K562 (cell line): ENCODE data around the gene LCA5. TPM values are rescaled to one million over a fixed set of nuclear protein-coding genes. Genes with fewer than 3 reads are reported as not detected.

Source experiments
- ATAC-seq: fragments of 200-7000 bp; cut with Tn5 transposase; 3 replicates; pipeline ENCODE4 v1.9.1; 2020; ENCODE audit warnings: moderate library complexity
- BruUV-seq: library from RNA; stranded (reverse); fragments of 400-500 nt; replicated peaks from 2 replicates; lab custom pipeline; 2021; lab: Mats Ljungman, UMichigan
- CTCF ChIA-PET: fragments of 300-600 bp; formaldehyde crosslinking; extraction: SDS; loops from one replicate; lab custom pipeline; 2021; ENCODE audit warnings: low intra/inter-chr PET ratio; lab: Yijun Ruan, JAX
- POLR2A ChIA-PET: fragments of 300-600, 350-650 bp; sonication (Branson Sonifier 250); formaldehyde crosslinking; extraction: SDS; loops from one replicate; lab custom pipeline; 2021; ENCODE audit warnings: antibody characterized with exemption, inconsistent platforms; lab: Yijun Ruan, JAX
- DNase-seq, 4 experiments: peaks; one replicate each; pipeline versions ENCODE4 v3.0.0 to v3.0.0-alpha.2; 2011 to 2018; ENCODE audit warnings: low spot score in 3 of 4, mixed read lengths in 3 of 4; ENCODE audit errors: extremely low read depth in 1 of 4
- FAIRE-seq: peaks from 2 replicates; lab custom pipeline; 2011; peaks lifted over from hg19 to GRCh38; lab: Jason Lieb, UNC
- H2AFZ ChIP-seq: 2 replicates; pipeline ENCODE4 v1.6.0; 2011; ENCODE audit warnings: low read depth, low read length, control low read depth, inconsistent platforms
- H3K27ac ChIP-seq: fragments of 200-600 bp; 3 replicates; pipeline ENCODE4 v1.8.0; 2011; ENCODE audit warnings: low read depth, mild to moderate bottlenecking, control low read depth, inconsistent platforms, low read length, moderate library complexity, mixed read lengths; ENCODE audit errors: extremely low read depth
- H3K27me3 ChIP-seq, 2 experiments: fragments of 300-600 bp in 1 of 2; 2 replicates in 1 of 2; 3 replicates in 1 of 2; pipeline versions ENCODE4 v1.6.0 to v1.8.0; 2011; ENCODE audit warnings: inconsistent platforms in 2 of 2, low read length in 2 of 2, mild to moderate bottlenecking in 1 of 2, mixed read lengths in 1 of 2, moderate library complexity in 1 of 2; ENCODE audit not compliant: control insufficient read depth in 2 of 2, insufficient read depth in 2 of 2
- H3K36me3 ChIP-seq: fragments of 300-600 bp; 3 replicates; pipeline ENCODE4 v1.8.0; 2011; ENCODE audit warnings: mild to moderate bottlenecking, low read length, inconsistent platforms; ENCODE audit not compliant: control insufficient read depth, insufficient read depth
- H3K4me1 ChIP-seq, 2 experiments: fragments of 200-600 bp in 1 of 2; replicated peaks in 1 of 2; 2 replicates in 1 of 2; 3 replicates in 1 of 2; pipeline versions ENCODE4 v1.5.1 to v1.8.0; 2011; ENCODE audit warnings: inconsistent platforms in 2 of 2, low read length in 2 of 2, mild to moderate bottlenecking in 1 of 2, mixed read lengths in 1 of 2, moderate library complexity in 1 of 2; ENCODE audit not compliant: control insufficient read depth in 2 of 2, insufficient read depth in 2 of 2
- H3K4me2 ChIP-seq: 2 replicates; pipeline ENCODE4 v1.6.1; 2011; ENCODE audit warnings: low read length, control low read depth, inconsistent platforms, mixed read lengths; ENCODE audit not compliant: insufficient read depth
- H3K4me3 ChIP-seq: fragments of 200-600 bp; sonication (generic), shearing (Covaris generic); 2 replicates; pipeline ENCODE4 v1.5.1; 2016; ENCODE audit warnings: control low read depth, inconsistent platforms
- H3K79me2 ChIP-seq: fragments of 200-600 bp; 3 replicates; pipeline ENCODE4 v1.8.0; 2011; ENCODE audit warnings: low read length, inconsistent platforms; ENCODE audit not compliant: control insufficient read depth, insufficient read depth
- H3K9ac ChIP-seq, 2 experiments: 2 replicates each; pipeline versions ENCODE4 v1.6.0 to v1.6.1; 2011; ENCODE audit warnings: low read depth in 2 of 2, low read length in 2 of 2, control low read depth in 1 of 2, inconsistent platforms in 1 of 2, mild to moderate bottlenecking in 1 of 2, mixed read lengths in 1 of 2; ENCODE audit not compliant: insufficient read depth in 1 of 2
- H3K9me1 ChIP-seq: one replicate; pipeline ENCODE4 v1.6.0; 2011; ENCODE audit warnings: inconsistent platforms, mild to moderate bottlenecking, low read length, moderate library complexity; ENCODE audit not compliant: control insufficient read depth, insufficient read depth
- H3K9me3 ChIP-seq: replicated peaks from 2 replicates; pipeline ENCODE4 v1.5.1; 2011; ENCODE audit warnings: low read depth, low read length, inconsistent platforms; ENCODE audit not compliant: control insufficient read depth, insufficient read depth
- H4K20me1 ChIP-seq: replicated peaks from 2 replicates; pipeline ENCODE4 v1.6.1; 2011; ENCODE audit warnings: low read length, inconsistent platforms, mixed read lengths; ENCODE audit not compliant: control insufficient read depth, insufficient read depth
- DNMT1 ChIP-seq: fragments of 450-650 bp; IDR thresholded peaks from 2 replicates; pipeline ENCODE4 v1.6.1; 2016; ENCODE audit warnings: antibody characterized with exemption, mild to moderate bottlenecking
- EP300 ChIP-seq: IDR thresholded peaks from 2 replicates; pipeline ENCODE4 v1.6.1; 2012; ENCODE audit warnings: low read length, improper control_type of control experiment
- FOSL1 ChIP-seq: fragments of 200-800 bp; sonication (Bioruptor generic); conservative IDR thresholded peaks from 2 replicates; pipeline ENCODE4 v1.6.1; 2016; ENCODE audit warnings: missing genetic modification characterization, missing compliant biosample characterization
- HINFP ChIP-seq: fragments of 450-650 bp; conservative IDR thresholded peaks from 2 replicates; pipeline ENCODE4 v1.6.1; 2016; ENCODE audit warnings: missing genetic modification characterization, low read depth, mild to moderate bottlenecking, control low read depth, missing compliant biosample characterization
- KLF10 ChIP-seq: fragments of 250-450 bp; sonication (Bioruptor Pico); IDR thresholded peaks from 2 replicates; pipeline ENCODE4 v1.6.1; 2021; ENCODE audit warnings: matching md5 sums
- PCBP1 ChIP-seq: fragments of 200-400 bp; formaldehyde crosslinking; IDR thresholded peaks from 2 replicates; pipeline ENCODE4 v1.6.1; 2018; ENCODE audit warnings: mild to moderate bottlenecking, low read depth, low read length; ENCODE audit not compliant: poor library complexity, severe bottlenecking
- PHTF2 ChIP-seq: fragments of 250-450 bp; sonication (Bioruptor Pico); IDR thresholded peaks from 2 replicates; pipeline ENCODE4 v1.5.0; 2021; ENCODE audit warnings: mild to moderate bottlenecking
- POLR2AphosphoS5 ChIP-seq: IDR thresholded peaks from 2 replicates; pipeline ENCODE4 v1.6.1; 2011; ENCODE audit warnings: mild to moderate bottlenecking, low read depth, low read length, moderate library complexity; ENCODE audit not compliant: control insufficient read depth, insufficient read depth
- POLR2G ChIP-seq: fragments of 200-400 bp; formaldehyde crosslinking; IDR thresholded peaks from 2 replicates; pipeline ENCODE4 v1.6.1; 2017; ENCODE audit warnings: low read depth, mild to moderate bottlenecking, antibody characterized with exemption, low read length, moderate library complexity
- RNF219 ChIP-seq: fragments of 250-450 bp; sonication (Bioruptor Pico); IDR thresholded peaks from 2 replicates; pipeline ENCODE4 v1.5.0; 2022; ENCODE audit warnings: mild to moderate bottlenecking
- SP2 ChIP-seq: IDR thresholded peaks from 2 replicates; pipeline ENCODE4 v1.6.1; 2011; ENCODE audit warnings: mild to moderate bottlenecking, low read depth, low read length, moderate library complexity; ENCODE audit not compliant: poor library complexity, severe bottlenecking; ENCODE audit errors: extremely low read depth
- SRSF3 ChIP-seq: fragments of 200-400 bp; formaldehyde crosslinking; IDR thresholded peaks from 2 replicates; pipeline ENCODE4 v1.6.1; 2016; ENCODE audit warnings: mild to moderate bottlenecking, low read length, moderate library complexity; ENCODE audit not compliant: insufficient read depth
- SRSF9 ChIP-seq: fragments of 200-400 bp; formaldehyde crosslinking; IDR thresholded peaks from 2 replicates; pipeline ENCODE4 v1.6.1; 2017; ENCODE audit warnings: low read depth, low read length, borderline replicate concordance
- WHSC1 ChIP-seq: IDR thresholded peaks from one replicate; pipeline ENCODE4 v1.6.1; 2012; ENCODE audit warnings: low read length, control low read depth, inconsistent platforms
- ZEB2 ChIP-seq: fragments of 450-650 bp; IDR thresholded peaks from 2 replicates; pipeline ENCODE4 v1.6.1; 2016
- ZNF324 ChIP-seq: fragments of 250-450 bp; sonication (Bioruptor Pico); IDR thresholded peaks from 2 replicates; pipeline ENCODE4 v1.4.0; 2020; ENCODE audit warnings: mild to moderate bottlenecking
- ZNF431 ChIP-seq: sonication (generic); formaldehyde crosslinking; IDR thresholded peaks from 2 replicates; pipeline ENCODE4 v1.8.0; 2022; ENCODE audit warnings: mild to moderate bottlenecking, missing genetic modification reagents
- ZNF584 ChIP-seq: fragments of 200-800 bp; sonication (Bioruptor generic); IDR thresholded peaks from 2 replicates; pipeline ENCODE4 v1.6.1; 2016; ENCODE audit warnings: low read depth, mild to moderate bottlenecking, missing genetic modification characterization, missing compliant biosample characterization
- ZNF79 ChIP-seq: fragments of 250-450 bp; sonication (Bioruptor Pico); IDR thresholded peaks from 2 replicates; pipeline ENCODE4 v1.4.0; 2020; ENCODE audit warnings: low read depth, mild to moderate bottlenecking, moderate library complexity
- WGBS: fragments of 100-300 bp; shearing (Covaris generic); methylation state at CpG from one replicate; pipeline ENCODE4 v1.1.6; 2016; ENCODE audit warnings: low coverage, mixed read lengths; ENCODE audit not compliant: insufficient coverage; ENCODE audit errors: missing lambda C conversion rate; 5-methylcytosine and 5-hydroxymethylcytosine counted together
- in situ Hi-C: fragments of 300-500 bp; cut with MboI; formaldehyde crosslinking; loops from 4 replicates; pipeline ENCODE4 v1.15.0; 2018; ENCODE audit warnings: inconsistent platforms, mixed read lengths
- intact Hi-C: fragments of 100-400 bp; cut with micrococcal nuclease; formaldehyde crosslinking; loops from 2 replicates; pipeline ENCODE4 v1.14.2; 2022
- polyA plus RNA-seq, 8 experiments: library from polyadenylated mRNA; depleted of rRNA in 4 of 8; stranded (reverse) in 5 of 8; unstranded in 3 of 8; fragments of >200 nt; fragmentation: Nextera tagmentation in 2 of 8; fragmentation: Illumina TruSeq in 1 of 8; extraction: Ambion mirVana in 2 of 8; extraction: Trizol in 1 of 8; gene quantifications; 2 replicates each; pipeline versions ENCODE4 v1.2.1 to v1.2.3, GENCODE V29; 2011 to 2014; ENCODE audit warnings: inconsistent platforms in 1 of 8, missing spikeins in 1 of 8
- total RNA-seq, 7 experiments: library from RNA; depleted of rRNA in 6 of 7; stranded (reverse); fragments of >200 nt in 6 of 7; fragmentation: Illumina TruSeq in 2 of 7; extraction: Trizol in 2 of 7; gene quantifications; 2 replicates each; pipeline versions ENCODE4 v1.2.1 to v1.2.3, GENCODE V29; 2011 to 2021; ENCODE audit warnings: low replicate concordance in 1 of 7

LCA5 gene
- total and polyA plus RNA-seq, 9 of the 15 experiments (the other 6 are each of a cell fraction or from before 2014, with no cell fraction given): 1.0 to 3.4 (median 1.8) TPM

DNA sequence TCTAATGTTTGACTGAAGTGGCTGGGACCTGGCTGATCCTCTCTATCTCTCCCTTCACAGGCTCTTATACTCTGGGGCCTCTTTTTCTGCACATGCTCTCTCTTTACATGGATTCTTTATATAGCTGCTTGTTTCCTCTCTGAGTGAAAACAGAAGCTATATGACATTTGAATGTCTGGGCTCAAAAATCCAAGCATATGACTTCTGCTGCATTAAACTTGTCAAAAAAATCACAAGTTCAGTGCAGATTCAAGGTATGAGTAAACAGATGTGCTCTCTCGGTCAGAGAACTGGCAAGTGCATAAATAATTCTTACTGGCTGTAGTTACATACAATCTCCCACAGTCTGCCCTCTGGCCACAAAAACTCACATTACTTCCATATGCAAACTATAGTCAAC lies 96.6 kb downstream of the LCA5 start:
- FAIRE-seq (no peak), ATAC-seq (no peak), DNase-seq (no peak)
- Histone ChIP-seq H3K4me1 (no peaks in the 10 kb centered on the region), H3K4me2 (no peak overlapping the region), H4K20me1 (no peaks in the 10 kb centered on the region), H3K79me2 (no peaks in the 10 kb centered on the region), H3K9me3 (no peaks in the 10 kb centered on the region), H3K9ac (no peak overlapping the region), H2AFZ (no peak overlapping the region), H3K9me1 (no peaks in the 10 kb centered on the region), H3K36me3 (no peaks in the 10 kb centered on the region), H3K4me3 (no peak overlapping the region), H3K27ac (no peak overlapping the region), H3K27me3 (no peaks in the 10 kb centered on the region; a peak in 1 of 5 replicates)
- in situ Hi-C loops: no loop called here
- ChIA-PET CTCF (no interaction called here), POLR2A (interaction anchor here (0.6 kb wide), 1 partner anchor 227 kb away, joined by 3 read pairs; no protein-coding TSS in a partner anchor)
- TF ChIP-seq ZNF324 (CRISPR knock-in tag) (no peak), KLF10 (CRISPR knock-in tag) (no peak), RNF219 (CRISPR knock-in tag) (no peak), EP300 (no peak), POLR2AphosphoS5 (no peak), POLR2G (no peak), ZNF431 (CRISPR knock-in tag) (no peak), FOSL1 (tag) (no peak), ZNF584 (CRISPR knock-in tag) (no peak), HINFP (tag) (no peak), SRSF9 (no peak), ZEB2 (no peak), PCBP1 (no peak), ZNF79 (CRISPR knock-in tag) (no peak), SRSF3 (no peak), PHTF2 (no peak), SP2 (no peak), WHSC1 (no peak), DNMT1 (no peak)
- intact Hi-C loops: no loop called here
- WGBS: 0% methylated on average over 1 of the region's 1 CpG
- BruUV-seq: no TSS peak
